B cell (primary cell): Measurements from ENCODE around the gene VCL. TPM values are rescaled to one million over a fixed set of nuclear protein-coding genes. Genes with fewer than 3 reads are reported as not detected.

Experiments used
- ATAC-seq: fragments of 200-7000 bp; cut with Tn5 transposase; one replicate; pipeline ENCODE4 v1.10.0; 2021; ENCODE audit warnings: low read depth, mild to moderate bottlenecking, moderate number of reproducible peaks, moderate library complexity
- CTCF ChIA-PET: fragments of 350-600 bp; sonication (Branson Sonifier 250); formaldehyde crosslinking; loops from one replicate; lab custom pipeline; 2021; ENCODE audit warnings: antibody characterized with exemption, inconsistent platforms; lab: Charles Lee
- POLR2A ChIA-PET: fragments of 350-600 bp; sonication (Branson Sonifier 250); formaldehyde crosslinking; loops from one replicate; lab custom pipeline; 2021; ENCODE audit warnings: antibody characterized with exemption; lab: Charles Lee
- DNase-seq: peaks from one replicate; pipeline ENCODE4 v3.0.0; 2013
- H2AFZ ChIP-seq: 2 replicates; pipeline ENCODE4 v1.6.1; 2012; ENCODE audit warnings: mild to moderate bottlenecking, low read depth, low read length; ENCODE audit not compliant: insufficient read depth, poor library complexity, severe bottlenecking
- H3K27ac ChIP-seq, 2 donors: 1 replicate in 1 of 2; 2 replicates in 1 of 2; pipeline ENCODE4 v1.5.1; 2012 to 2013; ENCODE audit warnings: low read length in 2 of 2, mild to moderate bottlenecking in 2 of 2, moderate library complexity in 1 of 2
- H3K27me3 ChIP-seq, 4 experiments: fragments of 200-600 bp in 1 of 4; sonication (generic) in 1 of 4; replicated peaks in 1 of 4; 1 replicate in 2 of 4; 2 replicates in 2 of 4; pipeline versions ENCODE4 v1.6.1 to v1.7.0; 2013 to 2016; ENCODE audit warnings: low read length in 3 of 4, mild to moderate bottlenecking in 2 of 4, mixed read lengths in 1 of 4, moderate library complexity in 1 of 4; ENCODE audit not compliant: insufficient read depth in 4 of 4, control insufficient read depth in 3 of 4; ENCODE audit errors: control extremely low read depth in 1 of 4
- H3K36me3 ChIP-seq, 2 experiments: replicated peaks in 1 of 2; 1 replicate in 1 of 2; 2 replicates in 1 of 2; pipeline versions ENCODE4 v1.6.1 to v1.7.1; 2013; ENCODE audit warnings: low read length in 1 of 2; ENCODE audit not compliant: insufficient read depth in 2 of 2, control insufficient read depth in 1 of 2; ENCODE audit errors: control extremely low read depth in 1 of 2, extremely low read depth in 1 of 2
- H3K4me1 ChIP-seq, 2 donors: fragments of 200-600 bp in 1 of 2; sonication (generic) in 1 of 2; 1 replicate in 1 of 2; 2 replicates in 1 of 2; pipeline versions ENCODE4 v1.5.1 to v1.6.1; 2013 to 2017; ENCODE audit warnings: low read length in 2 of 2; ENCODE audit not compliant: control insufficient read depth in 2 of 2, insufficient read depth in 2 of 2
- H3K4me2 ChIP-seq: replicated peaks from 2 replicates; pipeline ENCODE3; 2012; ENCODE audit warnings: mild to moderate bottlenecking, low read depth, low read length; ENCODE audit not compliant: poor library complexity, severe bottlenecking
- H3K4me3 ChIP-seq, 5 experiments: fragments of 200-600 bp in 1 of 5; sonication (generic) in 1 of 5; 1 replicate in 3 of 5; 2 replicates in 2 of 5; pipeline versions ENCODE4 v1.5.1 to v1.7.0; 2011 to 2016; ENCODE audit warnings: low read length in 4 of 5, mild to moderate bottlenecking in 4 of 5, low read depth in 2 of 5, control low read depth in 1 of 5, moderate library complexity in 1 of 5; ENCODE audit not compliant: insufficient read depth in 1 of 5; ENCODE audit errors: control extremely low read depth in 1 of 5, extremely low read depth in 1 of 5
- H3K79me2 ChIP-seq: fragments of 200-600 bp; sonication (generic); one replicate; pipeline ENCODE4 v1.6.0; 2016; ENCODE audit warnings: low read length; ENCODE audit not compliant: control insufficient read depth, insufficient read depth
- H3K9ac ChIP-seq: fragments of 200-600 bp; sonication (generic); 2 replicates; pipeline ENCODE4 v1.6.1; 2017; ENCODE audit warnings: mild to moderate bottlenecking, low read length, moderate library complexity
- H3K9me3 ChIP-seq, 3 donors: one replicate each; pipeline versions ENCODE4 v1.6.1 to v1.7.1; 2013; ENCODE audit warnings: low read length in 2 of 3; ENCODE audit not compliant: control insufficient read depth in 2 of 3, insufficient read depth in 1 of 3; ENCODE audit errors: control extremely low read depth in 1 of 3
- H4K20me1 ChIP-seq: 2 replicates; pipeline ENCODE4 v1.6.0; 2012; ENCODE audit warnings: mild to moderate bottlenecking, low read length; ENCODE audit not compliant: insufficient read depth, control insufficient read depth, poor library complexity, severe bottlenecking
- H3K27ac Mint-ChIP-seq: one replicate; pipeline ENCODE4 v1.8.0; 2021; ENCODE audit warnings: mixed read lengths
- H3K27me3 Mint-ChIP-seq: one replicate; pipeline ENCODE4 v1.8.0; 2021; ENCODE audit warnings: mixed read lengths
- H3K4me1 Mint-ChIP-seq: one replicate; pipeline ENCODE4 v1.8.0; 2021; ENCODE audit warnings: mixed read lengths
- H3K4me3 Mint-ChIP-seq: one replicate; pipeline ENCODE4 v1.8.0; 2021; ENCODE audit warnings: mixed read lengths
- H3K9me3 Mint-ChIP-seq: one replicate; pipeline ENCODE4 v1.8.0; 2022; ENCODE audit warnings: mixed read lengths; ENCODE audit not compliant: insufficient read depth
- EZH2 ChIP-seq: IDR thresholded peaks from 2 replicates; pipeline ENCODE4 v1.6.1; 2012; ENCODE audit warnings: borderline replicate concordance, low read depth, mild to moderate bottlenecking, moderate library complexity, low read length; ENCODE audit not compliant: insufficient read depth, poor library complexity, severe bottlenecking
- WGBS: methylation state at CpG from one replicate; pipeline ENCODE4 v1.1.5; 2013; ENCODE audit warnings: missing lambda C conversion rate; ENCODE audit not compliant: insufficient coverage; 5-methylcytosine and 5-hydroxymethylcytosine counted together
- intact Hi-C: fragments of 100-400 bp; cut with micrococcal nuclease; formaldehyde crosslinking; loops from one replicate; pipeline ENCODE4 v1.10.0; 2022
- polyA plus RNA-seq: library from polyadenylated mRNA; depleted of rRNA; stranded (reverse); fragments of >200 nt; gene quantifications from 2 replicates; pipeline ENCODE4 v1.2.3, GENCODE V29; 2012
- total RNA-seq, 2 donors: library from RNA; stranded (reverse); fragments of 120-200 nt in 1 of 2; gene quantifications; 1 replicate in 1 of 2; 2 replicates in 1 of 2; pipeline versions ENCODE4 v1.2.3 to v1.2.4, GENCODE V29; 2013 to 2022
- TF ChIP-seq, protein P1 (sequence below): fragments of 200-600 bp; IDR thresholded peaks from one replicate; pipeline ENCODE4 v1.8.0; 2022; ENCODE audit warnings: antibody characterized with exemption, mild to moderate bottlenecking

VCL gene
- total and polyA plus RNA-seq, 2 donors (not counting 1 experiment from before 2014, with no cell fraction given): 13.1 to 29.8 TPM

DNA sequence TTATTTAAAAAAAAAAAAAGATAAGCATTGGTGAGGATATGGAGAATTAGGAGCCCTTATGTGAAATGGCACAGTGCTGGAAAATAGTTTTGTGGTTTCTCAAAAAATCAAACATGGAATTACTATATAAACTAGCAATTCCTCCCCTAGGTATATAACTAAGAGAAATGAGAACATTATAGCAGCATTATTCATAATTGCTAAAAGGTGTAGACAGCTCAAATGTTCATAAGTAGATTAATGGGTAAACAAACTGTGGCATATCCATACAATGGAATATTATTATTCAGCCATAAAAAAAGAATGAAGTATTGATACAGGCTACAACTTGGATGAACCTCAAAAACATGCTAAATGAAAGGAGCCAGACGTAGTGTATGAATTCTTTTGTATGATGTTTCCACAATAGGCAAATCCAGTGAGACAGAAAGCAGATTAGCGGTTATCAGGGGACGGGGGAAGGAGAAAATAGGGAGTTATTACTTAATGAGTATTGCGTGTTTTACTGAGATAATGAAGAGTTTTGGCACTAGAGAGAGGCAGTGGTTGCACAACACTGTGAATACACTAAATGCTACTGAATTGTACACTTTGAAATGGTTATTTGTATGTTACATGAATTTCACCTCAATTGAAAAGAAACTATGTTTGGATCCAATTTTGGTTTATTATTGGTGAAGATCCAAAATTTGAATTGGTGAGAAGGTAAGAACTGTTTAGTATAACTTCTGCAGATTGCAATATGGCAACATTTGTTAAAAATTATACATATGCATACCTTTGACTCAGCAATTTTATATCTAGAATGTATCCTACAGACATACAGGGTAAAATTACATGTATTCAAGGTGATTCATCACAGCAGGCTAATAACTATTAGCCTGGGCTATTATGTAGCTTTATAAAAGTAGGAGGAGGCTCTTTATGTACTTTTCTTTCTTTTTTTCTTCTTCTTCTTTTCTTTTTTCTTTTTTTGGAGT lies 69.7 kb downstream of the VCL start:
- ChIA-PET CTCF (no interaction called here), POLR2A (no interaction called here)
- Mint-ChIP-seq H3K27ac (no peak overlapping the region), H3K4me3 (no peak overlapping the region), H3K9me3 (no peaks in the 10 kb centered on the region), H3K27me3 (no peaks in the 10 kb centered on the region), H3K4me1 (no peaks in the 10 kb centered on the region)
- Histone ChIP-seq H3K4me2 (no peak overlapping the region), H3K36me3 (peaks cover 5 to 12% of the 10 kb centered on the region in 2 experiments), H3K9me3 (peaks cover 0 to 4% (median 3%) of the 10 kb centered on the region in 3 donors), H4K20me1 (no peaks in the 10 kb centered on the region), H2AFZ (no peak overlapping the region), H3K9ac (no peak overlapping the region), H3K79me2 (peaks cover 6% of the 10 kb centered on the region), H3K27ac (no peak overlapping the region), H3K4me3 (no peak overlapping the region), H3K27me3 (no peaks in the 10 kb centered on the region), H3K4me1 (no peaks in the 10 kb centered on the region)
- DNase-seq (no peak), ATAC-seq (no peak)
- intact Hi-C loops: no loop called here
- no peak for TF ChIP-seq EZH2
- TF ChIP-seq, protein P1, sequence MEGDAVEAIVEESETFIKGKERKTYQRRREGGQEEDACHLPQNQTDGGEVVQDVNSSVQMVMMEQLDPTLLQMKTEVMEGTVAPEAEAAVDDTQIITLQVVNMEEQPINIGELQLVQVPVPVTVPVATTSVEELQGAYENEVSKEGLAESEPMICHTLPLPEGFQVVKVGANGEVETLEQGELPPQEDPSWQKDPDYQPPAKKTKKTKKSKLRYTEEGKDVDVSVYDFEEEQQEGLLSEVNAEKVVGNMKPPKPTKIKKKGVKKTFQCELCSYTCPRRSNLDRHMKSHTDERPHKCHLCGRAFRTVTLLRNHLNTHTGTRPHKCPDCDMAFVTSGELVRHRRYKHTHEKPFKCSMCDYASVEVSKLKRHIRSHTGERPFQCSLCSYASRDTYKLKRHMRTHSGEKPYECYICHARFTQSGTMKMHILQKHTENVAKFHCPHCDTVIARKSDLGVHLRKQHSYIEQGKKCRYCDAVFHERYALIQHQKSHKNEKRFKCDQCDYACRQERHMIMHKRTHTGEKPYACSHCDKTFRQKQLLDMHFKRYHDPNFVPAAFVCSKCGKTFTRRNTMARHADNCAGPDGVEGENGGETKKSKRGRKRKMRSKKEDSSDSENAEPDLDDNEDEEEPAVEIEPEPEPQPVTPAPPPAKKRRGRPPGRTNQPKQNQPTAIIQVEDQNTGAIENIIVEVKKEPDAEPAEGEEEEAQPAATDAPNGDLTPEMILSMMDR: no peak
- 100% methylated on average over 3 of the region's 4 CpGs for WGBS

DNA sequence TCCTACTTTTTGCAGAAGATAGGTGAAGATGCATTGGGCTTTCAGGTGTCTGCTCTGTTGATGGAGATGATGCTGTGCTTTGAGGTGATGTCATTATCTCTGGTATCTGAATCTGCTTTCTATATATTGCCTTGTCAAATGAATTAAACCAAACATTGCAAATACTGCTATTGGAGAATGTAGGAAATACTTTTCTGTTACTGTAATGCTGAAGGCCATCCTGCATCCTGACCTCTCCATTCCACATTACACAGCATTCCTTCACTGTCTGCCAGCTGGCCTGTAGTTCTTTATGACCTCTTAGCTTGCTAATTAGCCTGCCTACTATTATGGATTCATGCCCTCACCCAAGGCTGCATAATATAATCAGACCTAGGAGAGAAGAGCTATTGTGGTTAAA lies 73.2 kb downstream of the VCL start:
- no peak for DNase-seq
- Mint-ChIP-seq H3K9me3 (no peaks in the 10 kb centered on the region), H3K27ac (no peak overlapping the region), H3K4me1 (peaks cover 8% of the 10 kb centered on the region), H3K4me3 (no peak overlapping the region), H3K27me3 (no peaks in the 10 kb centered on the region)
- H2AFZ ChIP-seq: no peak overlapping the region
- no peak overlapping the region for H3K27ac ChIP-seq
- intact Hi-C loops: no loop called here
- H3K27me3 ChIP-seq: no peaks in the 10 kb centered on the region
- ChIA-PET POLR2A (interaction anchor here (0.5 kb wide), 1 partner anchor 9 kb away, joined by 5 read pairs; no protein-coding TSS in a partner anchor), CTCF (interaction anchor here (1.0 to 1.5 kb wide), 2 partner anchors 10 to 185 kb away, joined by 3 to 9 read pairs; no protein-coding TSS in a partner anchor)
- H3K9me3 ChIP-seq: no peaks in the 10 kb centered on the region
- no peaks in the 10 kb centered on the region for H3K79me2 ChIP-seq
- H3K9ac ChIP-seq: no peak overlapping the region
- H3K4me3 ChIP-seq: no peak overlapping the region
- peaks cover 2 to 3% of the 10 kb centered on the region in 2 donors for H3K4me1 ChIP-seq
- H4K20me1 ChIP-seq: no peaks in the 10 kb centered on the region
- peaks cover 0 to 20% of the 10 kb centered on the region in 2 experiments for H3K36me3 ChIP-seq
- no peak for TF ChIP-seq EZH2
- TF ChIP-seq, protein P1: no peak
- H3K4me2 ChIP-seq: no peak overlapping the region
- ATAC-seq: no peak
